OCI-LY1 (cell line): Measurements from ENCODE around the gene HLCS.

Source experiments
- H2AFZ ChIP-seq: fragments of 200-600 bp; sonication (generic), shearing (Covaris generic); 2 replicates; pipeline ENCODE4 v1.6.0; 2014; ENCODE audit warnings: antibody characterized with exemption, mild to moderate bottlenecking, low read length
- H3F3A ChIP-seq: fragments of 200-600 bp; sonication (generic), shearing (Covaris generic); 2 replicates; pipeline ENCODE4 v1.6.0; 2014; ENCODE audit warnings: mild to moderate bottlenecking, antibody characterized with exemption, low read length, moderate library complexity; ENCODE audit not compliant: insufficient read depth
- H3K27ac ChIP-seq: fragments of 200-600 bp; sonication (generic); 2 replicates; pipeline ENCODE4 v1.5.1; 2014; ENCODE audit warnings: low read length, mixed run types, mild to moderate bottlenecking, low read depth; ENCODE audit not compliant: poor library complexity, severe bottlenecking
- H3K27me3 ChIP-seq: fragments of 200-600 bp; sonication (generic); 2 replicates; pipeline ENCODE4 v1.6.0; 2014; ENCODE audit warnings: antibody characterized with exemption, mild to moderate bottlenecking, low read length, moderate library complexity; ENCODE audit not compliant: insufficient read depth
- H3K36me3 ChIP-seq: fragments of 200-600 bp; sonication (generic); 2 replicates; pipeline ENCODE4 v1.6.1; 2014; ENCODE audit warnings: mild to moderate bottlenecking, antibody characterized with exemption, low read length, moderate library complexity, mixed read lengths; ENCODE audit not compliant: insufficient read depth
- H3K4me1 ChIP-seq: fragments of 200-600 bp; sonication (generic); 2 replicates; pipeline ENCODE4 v1.5.1; 2014; ENCODE audit warnings: mild to moderate bottlenecking, low read length, moderate library complexity; ENCODE audit not compliant: insufficient read depth, severe bottlenecking
- H3K4me2 ChIP-seq: fragments of 200-600 bp; sonication (generic), shearing (Covaris generic); 2 replicates; pipeline ENCODE4 v1.6.1; 2014; ENCODE audit warnings: low read length
- H3K4me3 ChIP-seq: fragments of 200-600 bp; sonication (generic); 2 replicates; pipeline ENCODE4 v1.5.1; 2014; ENCODE audit warnings: low read length, low read depth, mild to moderate bottlenecking, mixed read lengths; ENCODE audit not compliant: poor library complexity, severe bottlenecking
- H3K79me2 ChIP-seq: fragments of 200-600 bp; shearing (Covaris generic); 2 replicates; pipeline ENCODE4 v1.6.1; 2016; ENCODE audit warnings: mixed run types, low read length, mixed read lengths; ENCODE audit not compliant: insufficient read depth
- H3K9ac ChIP-seq: fragments of 200-600 bp; sonication (generic), shearing (Covaris generic); 2 replicates; pipeline ENCODE4 v1.6.1; 2014; ENCODE audit warnings: mild to moderate bottlenecking, low read length, mixed read lengths
- H3K9me2 ChIP-seq: fragments of 200-600 bp; sonication (generic), shearing (Covaris generic); 2 replicates; pipeline ENCODE4 v1.6.1; 2014; ENCODE audit warnings: low read depth, mild to moderate bottlenecking, low read length, mixed read lengths
- H3K9me3 ChIP-seq: fragments of 200-600 bp; shearing (Covaris generic); 2 replicates; pipeline ENCODE4 v1.6.1; 2014; ENCODE audit warnings: low read length, mixed read lengths
- H4K20me1 ChIP-seq: fragments of 200-600 bp; sonication (generic), shearing (Covaris generic); 2 replicates; pipeline ENCODE4 v1.6.0; 2016; ENCODE audit warnings: mild to moderate bottlenecking, low read length; ENCODE audit not compliant: insufficient read depth
- CTCF ChIP-seq: fragments of 200-600 bp; sonication (generic), shearing (Covaris generic); IDR thresholded peaks from 2 replicates; pipeline ENCODE4 v1.5.1; 2017; ENCODE audit warnings: mild to moderate bottlenecking, antibody characterized with exemption, low read length, moderate library complexity, mixed read lengths
- EZH2 ChIP-seq: fragments of 200-600 bp; sonication (generic), shearing (Covaris generic); IDR thresholded peaks from 2 replicates; pipeline ENCODE4 v1.8.0; 2017; ENCODE audit warnings: borderline replicate concordance, mixed run types, mild to moderate bottlenecking, antibody characterized with exemption, low read length, moderate library complexity, mixed read lengths

HLCS gene

DNA sequence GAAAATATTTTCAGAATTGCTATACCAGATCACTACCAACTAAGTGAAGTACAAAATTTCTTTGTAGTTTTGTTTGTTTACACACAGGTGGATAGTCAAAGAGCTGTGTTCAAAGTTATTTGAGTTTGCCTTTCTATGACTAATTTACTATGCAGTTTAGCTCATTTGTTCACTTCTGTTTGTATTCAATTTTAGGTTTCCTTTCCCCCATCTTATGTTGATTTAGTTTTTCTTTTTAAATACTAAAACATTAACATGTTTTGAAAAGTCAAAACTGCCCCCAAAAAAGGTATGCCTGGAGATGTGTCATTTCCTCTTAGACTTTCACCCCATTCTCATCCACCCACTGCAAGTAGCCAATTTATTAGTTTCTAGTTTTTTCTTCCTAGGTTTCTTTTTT lies 21.4 kb upstream of the HLCS start:
- Histone ChIP-seq H3K9ac (no peak overlapping the region), H3K9me2 (no peaks in the 10 kb centered on the region), H2AFZ (no peak overlapping the region), H4K20me1 (no peaks in the 10 kb centered on the region), H3K4me1 (peaks cover 5% of the 10 kb centered on the region), H3K9me3 (no peaks in the 10 kb centered on the region), H3K27me3 (no peaks in the 10 kb centered on the region), H3F3A (no peaks in the 10 kb centered on the region), H3K4me2 (no peak overlapping the region), H3K36me3 (no peaks in the 10 kb centered on the region; the same call in 1 of the 2 replicates), H3K4me3 (no peak overlapping the region), H3K79me2 (no peaks in the 10 kb centered on the region), H3K27ac (no peak overlapping the region)
- TF ChIP-seq CTCF = no peak
- TF ChIP-seq EZH2 = no peak

GRCh38 chr21:36985751-36986594 lies 19.5 kb upstream of the HLCS start:
- no peaks in the 10 kb centered on the region for H3K9me2 ChIP-seq
- no peak overlapping the region for H3K4me2 ChIP-seq
- H3K9me3 ChIP-seq = no peaks in the 10 kb centered on the region
- no peaks in the 10 kb centered on the region; the same call in 1 of the 2 replicates for H3K27me3 ChIP-seq
- no peaks in the 10 kb centered on the region for H3K79me2 ChIP-seq
- H3K27ac ChIP-seq = no peak overlapping the region
- H3K9ac ChIP-seq = no peak overlapping the region
- no peak overlapping the region for H3K4me3 ChIP-seq
- TF ChIP-seq CTCF (no peak), EZH2 (no peak)
- H3K4me1 ChIP-seq = peaks cover 5% of the 10 kb centered on the region
- no peak overlapping the region for H2AFZ ChIP-seq
- no peaks in the 10 kb centered on the region for H4K20me1 ChIP-seq
- no peaks in the 10 kb centered on the region; the same call in 1 of the 2 replicates for H3K36me3 ChIP-seq
- no peaks in the 10 kb centered on the region for H3F3A ChIP-seq

DNA sequence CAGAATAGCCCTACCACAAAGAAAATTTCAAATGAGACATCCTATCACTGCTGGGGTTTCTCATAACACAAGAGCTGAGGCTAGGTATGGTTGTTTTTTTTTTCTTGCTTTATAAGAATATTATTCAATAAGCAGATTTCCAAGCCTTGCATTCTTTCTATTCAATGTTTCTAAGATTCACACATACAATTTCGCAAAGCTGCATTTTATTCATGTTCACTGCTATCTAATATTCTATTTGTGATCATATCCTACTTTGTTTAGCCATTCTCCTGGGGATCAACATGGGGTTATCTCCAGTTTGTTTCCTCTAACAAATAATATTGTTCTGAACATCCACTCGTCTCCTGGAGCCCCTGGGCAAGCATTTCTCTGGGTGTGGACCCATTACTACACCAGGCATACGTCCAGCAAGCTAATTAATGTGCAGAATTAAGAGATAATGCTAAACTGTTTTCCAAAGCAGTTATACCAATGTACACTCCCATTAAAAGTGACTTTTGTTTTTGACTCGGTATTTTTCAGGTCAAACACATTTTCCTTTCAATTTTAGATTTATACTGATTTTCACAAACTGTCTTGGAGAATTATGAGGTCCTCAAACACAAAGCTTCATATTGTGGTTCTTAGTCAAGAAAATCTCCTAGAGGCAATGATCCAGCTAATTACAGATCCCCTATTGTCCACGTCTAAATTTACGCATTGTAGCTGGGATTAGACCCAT lies 15.7 kb upstream of the HLCS start:
- H3K79me2 ChIP-seq = no peaks in the 10 kb centered on the region
- H4K20me1 ChIP-seq = no peaks in the 10 kb centered on the region
- no peaks in the 10 kb centered on the region for H3K9me3 ChIP-seq
- no peak overlapping the region for H3K4me2 ChIP-seq
- no peaks in the 10 kb centered on the region; the same call in 1 of the 2 replicates for H3K27me3 ChIP-seq
- H2AFZ ChIP-seq = no peak overlapping the region
- peaks cover 7% of the 10 kb centered on the region for H3K4me1 ChIP-seq
- H3K36me3 ChIP-seq = no peaks in the 10 kb centered on the region; the same call in 1 of the 2 replicates
- H3K4me3 ChIP-seq = no peak overlapping the region
- no peak overlapping the region for H3K9ac ChIP-seq
- TF ChIP-seq CTCF = no peak
- TF ChIP-seq EZH2 = no peak
- H3F3A ChIP-seq = no peaks in the 10 kb centered on the region
- H3K9me2 ChIP-seq = no peaks in the 10 kb centered on the region
- H3K27ac ChIP-seq = no peak overlapping the region
